SK-N-MC (cell line): Measurements from ENCODE around the gene SGMS2.

Experiments used
- EZH2 ChIP-seq: fragments of 200-600 bp; sonication (generic); IDR thresholded peaks from one replicate; pipeline ENCODE4 v1.6.1; 2017; ENCODE audit warnings: antibody characterized with exemption
- FOXP2 ChIP-seq: optimal IDR thresholded peaks from 2 replicates; pipeline ENCODE3; 2011; ENCODE audit warnings: mild to moderate bottlenecking, moderate library complexity; ENCODE audit not compliant: insufficient read depth; ENCODE audit errors: extremely low read length, control extremely low read depth
- POLR2AphosphoS5 ChIP-seq: IDR thresholded peaks from 2 replicates; pipeline ENCODE4 v1.6.1; 2012; ENCODE audit warnings: mild to moderate bottlenecking, low read depth, low read length, borderline replicate concordance

DNA sequence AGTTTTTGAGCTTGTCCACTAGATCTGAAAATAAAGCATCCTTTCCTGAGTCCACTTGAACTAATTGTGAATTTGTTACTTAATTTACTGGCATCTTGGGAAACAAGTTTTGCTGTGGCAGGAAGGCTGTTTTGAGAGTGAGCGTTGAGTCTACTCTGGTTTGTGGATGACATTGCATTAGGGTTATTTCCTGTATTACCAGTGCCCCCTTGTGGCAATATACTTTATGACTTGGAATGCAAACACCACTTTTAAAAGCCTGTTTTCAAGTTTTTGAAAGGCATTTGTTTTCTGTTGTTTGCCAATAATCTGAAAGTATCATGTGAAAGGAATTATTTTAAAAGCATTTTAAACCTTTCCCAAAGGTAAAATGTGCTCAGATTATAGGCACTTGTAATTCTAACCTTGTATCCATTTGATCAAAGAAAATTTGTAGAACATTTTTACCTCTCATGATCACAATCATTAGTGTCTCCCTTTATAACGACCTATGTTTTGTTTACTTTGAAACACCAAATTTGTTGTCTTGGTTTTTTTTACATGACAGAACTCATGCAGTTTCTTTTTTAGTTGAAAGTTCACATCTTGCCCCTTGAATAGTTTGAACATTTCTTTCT is 88.7 kb downstream of the SGMS2 start:
- no peak for TF ChIP-seq POLR2AphosphoS5
- TF ChIP-seq EZH2, result no peak
- TF ChIP-seq FOXP2, result no peak
